HepG2 (cell line): ENCODE measurements around the gene MED9. TPM values are rescaled to one million over a fixed set of nuclear protein-coding genes. Genes with fewer than 3 reads are reported as not detected.

Experiments
- ATAC-seq: fragments of 200-7000 bp; cut with Tn5 transposase; 3 replicates; pipeline ENCODE4 v1.9.1; 2020; ENCODE audit warnings: mild to moderate bottlenecking, moderate library complexity
- BruUV-seq: library from RNA; stranded (reverse); fragments of 400-500 nt; replicated peaks from 2 replicates; lab custom pipeline; 2021; lab: Mats Ljungman, UMichigan
- CTCF ChIA-PET: fragments of 300-600 bp; formaldehyde crosslinking; extraction: SDS; loops from one replicate; lab custom pipeline; 2021; ENCODE audit warnings: low total read pairs, inconsistent platforms, low intra/inter-chr PET ratio; lab: Yijun Ruan, JAX
- POLR2A ChIA-PET: fragments of 350-600 bp; sonication (Branson Sonifier 250); formaldehyde crosslinking; loops from one replicate; lab custom pipeline; 2020; ENCODE audit warnings: antibody characterized with exemption, inconsistent platforms; lab: Yijun Ruan, JAX
- DNase-seq: peaks from one replicate; pipeline ENCODE4 v3.0.0-alpha.2; 2015; ENCODE audit warnings: low spot score
- FAIRE-seq: peaks from 3 replicates; lab custom pipeline; 2011; peaks lifted over from hg19 to GRCh38; lab: Jason Lieb, UNC
- H2AFZ ChIP-seq: one replicate; pipeline ENCODE4 v1.6.1; 2011; ENCODE audit warnings: low read length, inconsistent platforms
- H3K27ac ChIP-seq: fragments of 300-600 bp; 3 replicates; pipeline ENCODE4 v1.8.0; 2011; ENCODE audit warnings: mixed run types, mild to moderate bottlenecking, mixed read lengths, low read length, inconsistent platforms; ENCODE audit not compliant: insufficient read depth; ENCODE audit errors: extremely low read length
- H3K27me3 ChIP-seq, 2 experiments: fragments of 200-600 bp in 1 of 2; 2 replicates in 1 of 2; 3 replicates in 1 of 2; pipeline versions ENCODE4 v1.6.0 to v1.8.0; 2011; ENCODE audit warnings: low read length in 2 of 2, mild to moderate bottlenecking in 2 of 2, moderate library complexity in 2 of 2, inconsistent platforms in 1 of 2; ENCODE audit not compliant: insufficient read depth in 2 of 2, control insufficient read depth in 1 of 2
- H3K36me3 ChIP-seq, 2 experiments: fragments of 200-600 bp in 1 of 2; replicated peaks in 1 of 2; 2 replicates in 1 of 2; 3 replicates in 1 of 2; pipeline versions ENCODE4 v1.5.1 to v1.8.0; 2011; ENCODE audit warnings: low read length in 2 of 2, inconsistent platforms in 1 of 2; ENCODE audit not compliant: insufficient read depth in 2 of 2, control insufficient read depth in 1 of 2
- H3K4me1 ChIP-seq: 2 replicates; pipeline ENCODE4 v1.5.1; 2012; ENCODE audit warnings: low read length, inconsistent platforms; ENCODE audit not compliant: insufficient read depth
- H3K4me2 ChIP-seq: 2 replicates; pipeline ENCODE4 v1.6.0; 2011; ENCODE audit warnings: low read depth, low read length, inconsistent platforms
- H3K4me3 ChIP-seq, 3 experiments: fragments of 200-600 bp in 1 of 3; sonication (generic), shearing (Covaris generic) in 1 of 3; replicated peaks in 1 of 3; 2 replicates each; pipeline ENCODE4 v1.5.1; 2011 to 2016; ENCODE audit warnings: low read length in 3 of 3, inconsistent platforms in 2 of 3, low read depth in 2 of 3, mild to moderate bottlenecking in 2 of 3, control low read depth in 1 of 3, mixed read lengths in 1 of 3; ENCODE audit not compliant: insufficient read depth in 1 of 3
- H3K79me2 ChIP-seq: one replicate; pipeline ENCODE4 v1.6.1; 2011; ENCODE audit warnings: low read length, inconsistent platforms; ENCODE audit not compliant: insufficient read depth
- H3K9ac ChIP-seq: 2 replicates; pipeline ENCODE4 v1.6.0; 2011; ENCODE audit warnings: mild to moderate bottlenecking, low read depth, low read length, inconsistent platforms; ENCODE audit not compliant: insufficient read depth
- H3K9me3 ChIP-seq: 2 replicates; pipeline ENCODE4 v1.5.1; 2012; ENCODE audit warnings: mild to moderate bottlenecking, low read length
- H4K20me1 ChIP-seq: 2 replicates; pipeline ENCODE4 v1.6.0; 2011; ENCODE audit warnings: inconsistent platforms, mild to moderate bottlenecking, low read length, moderate library complexity; ENCODE audit not compliant: insufficient read depth
- MED13 ChIP-seq: sonication (generic); formaldehyde crosslinking; IDR thresholded peaks from 2 replicates; pipeline ENCODE4 v1.5.0; 2020; ENCODE audit warnings: missing genetic modification reagents
- PATZ1 ChIP-seq: sonication (generic); formaldehyde crosslinking; IDR thresholded peaks from 2 replicates; pipeline ENCODE4 v1.4.0; 2020; ENCODE audit warnings: missing genetic modification reagents
- SMC3 ChIP-seq: IDR thresholded peaks from 2 replicates; pipeline ENCODE4 v1.6.1; 2011; ENCODE audit warnings: low read length, improper control_type of control experiment
- SOX13 ChIP-seq, 3 experiments: fragments of 450-650 bp in 1 of 3; sonication (generic) in 1 of 3; formaldehyde crosslinking in 1 of 3; IDR thresholded peaks in 2 of 3; conservative IDR thresholded peaks in 1 of 3; 2 replicates each; pipeline versions ENCODE4 v1.5.0 to v1.6.1; 2016 to 2020; ENCODE audit warnings: antibody characterized with exemption in 1 of 3, mild to moderate bottlenecking in 1 of 3, missing compliant biosample characterization in 1 of 3, missing genetic modification reagents in 1 of 3, moderate library complexity in 1 of 3
- ZNF136 ChIP-seq: sonication (generic); formaldehyde crosslinking; IDR thresholded peaks from 2 replicates; pipeline ENCODE4 v1.8.1; 2022; ENCODE audit warnings: low read depth, mild to moderate bottlenecking, moderate library complexity, missing genetic modification reagents
- WGBS: methylation state at CpG from one replicate; pipeline ENCODE4 v1.1.6; 2017; ENCODE audit warnings: low lambda C conversion rate; 5-methylcytosine and 5-hydroxymethylcytosine counted together
- in situ Hi-C: cut with HindIII; loops from 2 replicates; pipeline ENCODE4 v1.10.0; 2017; ENCODE audit warnings: low pct_unique_long_range_greater_than_20kb; ENCODE audit not compliant: extremely low pct_ligation_motif_present
- intact Hi-C: fragments of 100-400 bp; cut with micrococcal nuclease; formaldehyde crosslinking; loops from one replicate; pipeline ENCODE4 v1.10.0; 2022; ENCODE audit not compliant: unreplicated experiment
- polyA plus RNA-seq, 8 experiments: library from polyadenylated mRNA; depleted of rRNA in 3 of 8; stranded (reverse) in 7 of 8; unstranded in 1 of 8; fragments of >200 nt; fragmentation: Illumina TruSeq in 4 of 8; extraction: Trizol in 4 of 8; gene quantifications; 2 replicates each; pipeline versions ENCODE4 v1.2.1 to v1.2.3, GENCODE V29; 2011 to 2016; ENCODE audit warnings: low read depth in 4 of 8, missing spikeins in 1 of 8, mixed read lengths in 1 of 8; ENCODE audit not compliant: insufficient read depth in 1 of 8
- total RNA-seq, 5 experiments: library from RNA; depleted of rRNA; stranded (reverse); fragments of >200 nt; fragmentation: Illumina TruSeq; extraction: Trizol; gene quantifications; 2 replicates each; pipeline ENCODE4 v1.2.3, GENCODE V29; 2016; ENCODE audit warnings: low read depth in 1 of 5
- TF ChIP-seq, protein P1 (sequence below): sonication (generic); formaldehyde crosslinking; IDR thresholded peaks from 2 replicates; pipeline ENCODE4 v1.5.0; 2020; ENCODE audit warnings: mild to moderate bottlenecking, missing genetic modification reagents, borderline replicate concordance

Gene MED9
- total and polyA plus RNA-seq, 2 of the 13 experiments (the other 11 are each of a cell fraction or from before 2014, with no cell fraction given): 11.9 to 15.1 TPM

DNA sequence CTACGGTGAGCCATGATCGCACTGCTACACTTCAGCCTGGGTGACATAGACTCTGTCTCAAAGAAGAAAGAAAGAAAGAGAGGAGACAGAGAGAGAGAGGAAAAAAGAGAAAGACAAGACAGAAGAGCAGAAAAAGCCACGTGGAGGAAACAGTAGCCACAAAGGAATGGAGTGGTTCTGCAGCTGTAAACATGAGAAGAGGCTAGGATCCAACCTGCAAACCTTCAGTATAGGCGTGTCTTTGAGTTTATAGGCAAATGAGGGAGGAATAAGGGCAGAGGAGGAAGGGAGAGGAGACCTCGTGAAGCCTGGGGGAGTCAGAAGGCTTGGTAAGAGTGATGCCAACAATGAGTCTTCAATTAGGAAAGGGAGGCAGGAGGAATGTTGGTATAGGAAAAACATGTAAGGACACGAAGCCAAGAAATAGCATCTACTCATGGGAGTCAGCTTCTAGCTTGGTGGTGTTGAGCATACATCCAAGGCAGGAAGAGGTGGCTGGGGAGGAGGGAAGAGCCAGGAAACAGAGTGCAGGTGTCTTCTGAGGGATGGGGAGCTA, 3.9 kb downstream of the MED9 start:
- peak overlapping the region; percentile 14; the same call in 1 of the 2 replicates for H3K4me2 ChIP-seq

GRCh38 chr17:17481860-17482259, 5.1 kb downstream of the MED9 start:
- Histone ChIP-seq H3K27me3 (peaks cover 0 to 5% of the 10 kb centered on the region in 2 experiments; a peak in 1 of 5 replicates), H3K9ac (no peak overlapping the region), H3K4me1 (peaks cover 49% of the 10 kb centered on the region), H4K20me1 (0 out of 2 replicates have a peak, but pooled peaks cover 2% of the 10 kb centered on the region), H3K79me2 (peaks cover 73% of the 10 kb centered on the region), H3K27ac (no peak overlapping the region), H3K36me3 (peaks cover 14 to 41% of the 10 kb centered on the region in 2 experiments; a peak in 4 of 5 replicates), H3K4me2 (no peak overlapping the region), H3K9me3 (no peaks in the 10 kb centered on the region), H3K4me3 (no peak overlapping the region), H2AFZ (no peak overlapping the region)
- POLR2A ChIA-PET: interaction anchor here (0.5 to 1.4 kb wide), 3 partner anchors 20 to 35 kb away, joined by 3 to 5 read pairs (median 4); no protein-coding TSS in a partner anchor
- DNase-seq (no peak), FAIRE-seq (no peak), ATAC-seq (no peak)
- in situ Hi-C loops: no loop called here
- CTCF ChIA-PET: no interaction called here
- BruUV-seq: no TSS peak
- intact Hi-C loops: no loop called here
- 80% methylated on average over 5 of the region's 5 CpGs for WGBS
- no peak for TF ChIP-seq SOX13 (IDR thresholded peaks at IDR 0.05)
- 0 out of 4 replicates have a peak, but pooled peaks of 1 of the 2 experiments have one; percentile 16 for TF ChIP-seq SOX13 (CRISPR knock-in tag; conservative IDR thresholded peaks at IDR 0.05 in 1 of 2, IDR thresholded peaks at IDR 0.05 in 1 of 2)
- TF ChIP-seq PATZ1: no peak
- TF ChIP-seq, protein P1, sequence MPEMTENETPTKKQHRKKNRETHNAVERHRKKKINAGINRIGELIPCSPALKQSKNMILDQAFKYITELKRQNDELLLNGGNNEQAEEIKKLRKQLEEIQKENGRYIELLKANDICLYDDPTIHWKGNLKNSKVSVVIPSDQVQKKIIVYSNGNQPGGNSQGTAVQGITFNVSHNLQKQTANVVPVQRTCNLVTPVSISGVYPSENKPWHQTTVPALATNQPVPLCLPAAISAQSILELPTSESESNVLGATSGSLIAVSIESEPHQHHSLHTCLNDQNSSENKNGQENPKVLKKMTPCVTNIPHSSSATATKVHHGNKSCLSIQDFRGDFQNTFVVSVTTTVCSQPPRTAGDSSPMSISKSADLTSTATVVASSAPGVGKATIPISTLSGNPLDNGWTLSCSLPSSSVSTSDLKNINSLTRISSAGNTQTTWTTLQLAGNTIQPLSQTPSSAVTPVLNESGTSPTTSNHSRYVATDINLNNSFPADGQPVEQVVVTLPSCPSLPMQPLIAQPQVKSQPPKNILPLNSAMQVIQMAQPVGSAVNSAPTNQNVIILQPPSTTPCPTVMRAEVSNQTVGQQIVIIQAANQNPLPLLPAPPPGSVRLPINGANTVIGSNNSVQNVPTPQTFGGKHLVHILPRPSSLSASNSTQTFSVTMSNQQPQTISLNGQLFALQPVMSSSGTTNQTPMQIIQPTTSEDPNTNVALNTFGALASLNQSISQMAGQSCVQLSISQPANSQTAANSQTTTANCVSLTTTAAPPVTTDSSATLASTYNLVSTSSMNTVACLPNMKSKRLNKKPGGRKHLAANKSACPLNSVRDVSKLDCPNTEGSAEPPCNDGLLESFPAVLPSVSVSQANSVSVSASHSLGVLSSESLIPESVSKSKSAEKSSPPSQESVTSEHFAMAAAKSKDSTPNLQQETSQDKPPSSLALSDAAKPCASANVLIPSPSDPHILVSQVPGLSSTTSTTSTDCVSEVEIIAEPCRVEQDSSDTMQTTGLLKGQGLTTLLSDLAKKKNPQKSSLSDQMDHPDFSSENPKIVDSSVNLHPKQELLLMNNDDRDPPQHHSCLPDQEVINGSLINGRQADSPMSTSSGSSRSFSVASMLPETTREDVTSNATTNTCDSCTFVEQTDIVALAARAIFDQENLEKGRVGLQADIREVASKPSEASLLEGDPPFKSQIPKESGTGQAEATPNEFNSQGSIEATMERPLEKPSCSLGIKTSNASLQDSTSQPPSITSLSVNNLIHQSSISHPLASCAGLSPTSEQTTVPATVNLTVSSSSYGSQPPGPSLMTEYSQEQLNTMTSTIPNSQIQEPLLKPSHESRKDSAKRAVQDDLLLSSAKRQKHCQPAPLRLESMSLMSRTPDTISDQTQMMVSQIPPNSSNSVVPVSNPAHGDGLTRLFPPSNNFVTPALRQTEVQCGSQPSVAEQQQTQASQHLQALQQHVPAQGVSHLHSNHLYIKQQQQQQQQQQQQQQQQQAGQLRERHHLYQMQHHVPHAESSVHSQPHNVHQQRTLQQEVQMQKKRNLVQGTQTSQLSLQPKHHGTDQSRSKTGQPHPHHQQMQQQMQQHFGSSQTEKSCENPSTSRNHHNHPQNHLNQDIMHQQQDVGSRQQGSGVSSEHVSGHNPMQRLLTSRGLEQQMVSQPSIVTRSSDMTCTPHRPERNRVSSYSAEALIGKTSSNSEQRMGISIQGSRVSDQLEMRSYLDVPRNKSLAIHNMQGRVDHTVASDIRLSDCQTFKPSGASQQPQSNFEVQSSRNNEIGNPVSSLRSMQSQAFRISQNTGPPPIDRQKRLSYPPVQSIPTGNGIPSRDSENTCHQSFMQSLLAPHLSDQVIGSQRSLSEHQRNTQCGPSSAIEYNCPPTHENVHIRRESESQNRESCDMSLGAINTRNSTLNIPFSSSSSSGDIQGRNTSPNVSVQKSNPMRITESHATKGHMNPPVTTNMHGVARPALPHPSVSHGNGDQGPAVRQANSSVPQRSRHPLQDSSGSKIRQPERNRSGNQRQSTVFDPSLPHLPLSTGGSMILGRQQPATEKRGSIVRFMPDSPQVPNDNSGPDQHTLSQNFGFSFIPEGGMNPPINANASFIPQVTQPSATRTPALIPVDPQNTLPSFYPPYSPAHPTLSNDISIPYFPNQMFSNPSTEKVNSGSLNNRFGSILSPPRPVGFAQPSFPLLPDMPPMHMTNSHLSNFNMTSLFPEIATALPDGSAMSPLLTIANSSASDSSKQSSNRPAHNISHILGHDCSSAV: no peak
- no peak for TF ChIP-seq MED13 (CRISPR knock-in tag)

More for the DNA sequence above, 3.9 kb downstream of the MED9 start:
- peaks cover 13 to 39% of the 10 kb centered on the region in 2 experiments; a peak in 4 of 5 replicates for H3K36me3 ChIP-seq
- no peak for ATAC-seq
- no peak for FAIRE-seq
- WGBS: 96% methylated on average over 6 of the region's 6 CpGs
- H3K9me3 ChIP-seq: no peaks in the 10 kb centered on the region
- peaks cover 0 to 5% of the 10 kb centered on the region in 2 experiments; a peak in 1 of 5 replicates for H3K27me3 ChIP-seq
- TF ChIP-seq SMC3: no peak
- no peak for TF ChIP-seq ZNF136 (CRISPR knock-in tag)
- TF ChIP-seq, all 625 proteins: peak for 0
- Histone ChIP-seq H3K9ac (no peak overlapping the region), H3K79me2 (peaks cover 71% of the 10 kb centered on the region), H3K27ac (no peak overlapping the region), H4K20me1 (0 out of 2 replicates have a peak, but pooled peaks cover 2% of the 10 kb centered on the region), H2AFZ (no peak overlapping the region), H3K4me1 (peaks cover 49% of the 10 kb centered on the region), H3K4me3 (no peak overlapping the region)
- intact Hi-C loops: no loop called here
- POLR2A ChIA-PET: interaction anchor here (1.2 kb wide), 1 partner anchor 35 kb away, joined by 3 read pairs; no protein-coding TSS in a partner anchor
- BruUV-seq: no TSS peak
- no peak for DNase-seq
- CTCF ChIA-PET: no interaction called here
- in situ Hi-C loops: no loop called here
